ENCODE measurements around the gene CDC14B. TPM values are rescaled to one million over a fixed set of nuclear protein-coding genes. Genes with fewer than 3 reads are reported as not detected.

The CDC14B gene
- total RNA-seq, 4 donors from 2014 or later = 4.9 to 11.2 (median 8.9) TPM

GRCh38 chr9:96484521-96484931 is 135.1 kb downstream of the CDC14B start:
- Histone ChIP-seq H3K36me3 (peaks cover 28% of the 10 kb centered on the region), H3K27ac (no peak overlapping the region), H3K9me3 (no peaks in the 10 kb centered on the region), H3K4me1 (peaks cover 20% of the 10 kb centered on the region), H3K27me3 (no peaks in the 10 kb centered on the region), H3K4me3 (no peak overlapping the region)
- DNase-seq (ENCODE audit: low spot score in 2 of 2) = no peak
- TF ChIP-seq CTCF (IDR thresholded peaks at IDR 0.05) (no peak), EP300 (IDR thresholded peaks at IDR 0.05) (no peak), POLR2AphosphoS5 (IDR thresholded peaks at IDR 0.05) (no peak), POLR2A (IDR thresholded peaks at IDR 0.05) (no peak)
- 89% methylated on average over 4 of the region's 4 CpGs for WGBS

- Histone ChIP-seq H3K4me3 (no peak overlapping the region), H3K27me3 (no peaks in the 10 kb centered on the region), H3K4me1 (peaks cover 20% of the 10 kb centered on the region), H3K27ac (no peak overlapping the region), H3K9me3 (no peaks in the 10 kb centered on the region), H3K36me3 (peaks cover 21% of the 10 kb centered on the region)
- WGBS = 56% methylated on average over 3 of the region's 3 CpGs
- TF ChIP-seq EP300 (IDR thresholded peaks at IDR 0.05) (no peak), CTCF (IDR thresholded peaks at IDR 0.05) (no peak), POLR2A (IDR thresholded peaks at IDR 0.05) (no peak), POLR2AphosphoS5 (IDR thresholded peaks at IDR 0.05) (no peak)
- DNase-seq (ENCODE audit: low spot score in 2 of 2) = no peak
Measured at GRCh38 chr9:96483733-96484390, 135.8 kb downstream of the CDC14B start.

GRCh38 chr9:96483197-96483596 is 136.4 kb downstream of the CDC14B start:
- 95% methylated on average over 4 of the region's 4 CpGs for WGBS
- H3K27me3 ChIP-seq = no peaks in the 10 kb centered on the region
- no peak overlapping the region for H3K4me3 ChIP-seq
- DNase-seq (ENCODE audit: low spot score in 2 of 2) = no peak
- H3K9me3 ChIP-seq = no peaks in the 10 kb centered on the region
- peaks cover 15% of the 10 kb centered on the region for H3K36me3 ChIP-seq
- no peak for TF ChIP-seq CTCF (IDR thresholded peaks at IDR 0.05)
- TF ChIP-seq EP300 (IDR thresholded peaks at IDR 0.05) = no peak
- TF ChIP-seq POLR2A (IDR thresholded peaks at IDR 0.05) = no peak
- TF ChIP-seq POLR2AphosphoS5 (IDR thresholded peaks at IDR 0.05) = no peak
- H3K27ac ChIP-seq = no peak overlapping the region
- peaks cover 20% of the 10 kb centered on the region for H3K4me1 ChIP-seq

- no peak for DNase-seq (ENCODE audit: low spot score in 2 of 2)
- no peak overlapping the region for H3K27ac ChIP-seq
- no peaks in the 10 kb centered on the region for H3K27me3 ChIP-seq
- peaks cover 16% of the 10 kb centered on the region for H3K4me1 ChIP-seq
- no peak for TF ChIP-seq POLR2AphosphoS5 (IDR thresholded peaks at IDR 0.05)
- TF ChIP-seq POLR2A (IDR thresholded peaks at IDR 0.05) = no peak
- no peak for TF ChIP-seq CTCF (IDR thresholded peaks at IDR 0.05)
- TF ChIP-seq EP300 (IDR thresholded peaks at IDR 0.05) = no peak
- H3K9me3 ChIP-seq = no peaks in the 10 kb centered on the region
- H3K36me3 ChIP-seq = peaks cover 14% of the 10 kb centered on the region
- no peak overlapping the region for H3K4me3 ChIP-seq
- WGBS = 99% methylated on average over 2 of the region's 2 CpGs
Measured at GRCh38 chr9:96482476-96482875, 137.2 kb downstream of the CDC14B start.

- Histone ChIP-seq H3K27ac (no peak overlapping the region), H3K4me1 (peaks cover 2% of the 10 kb centered on the region), H3K9me3 (no peaks in the 10 kb centered on the region), H3K36me3 (peaks cover 10% of the 10 kb centered on the region), H3K27me3 (no peaks in the 10 kb centered on the region), H3K4me3 (no peak overlapping the region)
- DNase-seq (ENCODE audit: low spot score in 2 of 2) = no peak
- WGBS = 96% methylated on average over 3 of the region's 3 CpGs
- no peak for TF ChIP-seq EP300 (IDR thresholded peaks at IDR 0.05)
- no peak for TF ChIP-seq CTCF (IDR thresholded peaks at IDR 0.05)
- TF ChIP-seq POLR2AphosphoS5 (IDR thresholded peaks at IDR 0.05) = no peak
- no peak for TF ChIP-seq POLR2A (IDR thresholded peaks at IDR 0.05)
Measured at GRCh38 chr9:96480736-96481135, 138.9 kb downstream of the CDC14B start.
